Mucosa of stomach (tissue), 1 donor: Measurements from ENCODE around the gene MYBPC1.

ENCODE experiments used
- H3K27me3 ChIP-seq: one replicate; pipeline ENCODE4 v1.7.0; 2013; ENCODE audit warnings: mild to moderate bottlenecking, low read length; ENCODE audit not compliant: control insufficient read depth, insufficient read depth
- H3K36me3 ChIP-seq: one replicate; pipeline ENCODE4 v1.7.0; 2013; ENCODE audit warnings: low read length; ENCODE audit not compliant: control insufficient read depth, insufficient read depth
- H3K4me1 ChIP-seq: one replicate; pipeline ENCODE4 v1.7.0; 2013; ENCODE audit warnings: mild to moderate bottlenecking, low read length; ENCODE audit not compliant: control insufficient read depth, insufficient read depth
- H3K4me3 ChIP-seq: one replicate; pipeline ENCODE4 v1.7.0; 2013; ENCODE audit warnings: low read length
- H3K9ac ChIP-seq: one replicate; pipeline ENCODE4 v1.7.0; 2013; ENCODE audit warnings: mild to moderate bottlenecking, low read length, moderate library complexity
- H3K9me3 ChIP-seq: one replicate; pipeline ENCODE4 v1.7.0; 2013; ENCODE audit warnings: mild to moderate bottlenecking, low read length, moderate library complexity; ENCODE audit not compliant: control insufficient read depth
- donor health status: Pancreatic carcinoma.

The MYBPC1 gene

DNA sequence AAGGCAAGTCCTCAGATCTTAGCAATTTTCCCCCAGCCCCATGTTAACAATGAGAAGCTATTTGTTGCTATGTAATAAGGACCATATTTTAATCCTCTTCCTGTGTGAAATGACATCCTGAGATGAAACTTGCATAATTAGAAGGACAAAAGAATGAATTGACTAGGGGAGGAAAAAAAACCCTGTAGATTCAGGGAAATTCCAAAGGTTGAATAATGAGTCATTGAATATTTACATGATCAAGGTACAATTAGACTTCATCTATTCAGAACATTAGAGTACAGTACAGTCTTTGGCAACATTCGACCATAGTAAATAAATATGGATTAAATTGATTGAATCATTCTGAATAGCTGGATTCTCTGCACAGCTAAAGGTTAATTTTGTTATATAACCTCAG lies 9.4 kb downstream of the MYBPC1 start:
- no peaks in the 10 kb centered on the region for H3K27me3 ChIP-seq
- no peak overlapping the region for H3K4me3 ChIP-seq
- no peaks in the 10 kb centered on the region for H3K36me3 ChIP-seq
- no peaks in the 10 kb centered on the region for H3K9me3 ChIP-seq
- H3K4me1 ChIP-seq: peaks cover 84% of the 10 kb centered on the region
- H3K9ac ChIP-seq: peak overlapping the region; percentile 46

- Histone ChIP-seq H3K27me3 (no peaks in the 10 kb centered on the region), H3K4me1 (peaks cover 73% of the 10 kb centered on the region), H3K36me3 (no peaks in the 10 kb centered on the region), H3K9me3 (no peaks in the 10 kb centered on the region), H3K4me3 (no peak overlapping the region), H3K9ac (peak overlapping the region; percentile 19)
These were observed 13.1 kb downstream of the MYBPC1 start for GRCh38 chr12:101607894-101608293.

DNA sequence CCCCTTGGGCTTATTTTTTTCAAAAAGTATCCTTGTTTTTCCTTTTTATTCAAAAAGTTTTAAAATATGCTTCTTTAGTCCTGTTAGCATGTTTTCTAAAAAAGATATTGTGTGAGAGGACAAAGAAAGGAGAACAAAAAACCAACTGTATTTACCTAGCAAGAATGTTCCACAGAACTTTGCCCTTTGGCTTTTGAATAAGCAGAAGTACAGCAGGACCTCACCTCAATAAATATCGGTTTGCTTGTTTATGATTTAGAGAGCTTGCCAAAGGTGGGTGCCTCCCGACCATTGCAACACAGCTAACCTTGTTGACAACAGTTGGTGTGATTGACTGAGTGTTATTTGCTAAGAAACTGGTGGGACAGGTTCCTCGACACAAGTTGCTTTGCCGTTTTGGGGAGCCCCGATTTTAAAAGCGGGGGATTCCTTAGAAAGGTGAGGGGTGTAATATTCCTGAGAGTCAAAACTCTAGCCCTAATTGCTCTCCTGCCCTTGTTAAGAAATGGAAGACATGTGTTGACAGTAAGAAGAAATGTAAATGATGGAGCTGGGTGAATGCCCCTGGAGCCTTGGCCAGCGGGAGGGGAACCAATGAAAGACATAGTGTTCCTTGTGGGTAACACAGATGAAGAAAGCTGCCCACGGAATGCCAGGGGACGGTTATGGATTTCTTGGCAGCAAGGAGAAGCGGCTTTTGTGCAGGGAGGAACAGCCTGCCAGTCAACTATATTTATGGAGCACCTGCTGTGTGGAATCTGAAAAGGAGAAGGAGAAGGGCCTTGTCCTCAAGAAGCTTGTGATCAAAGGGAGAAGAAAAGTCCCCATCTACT lies 13.7 kb downstream of the MYBPC1 start:
- Histone ChIP-seq H3K9ac (no peak overlapping the region), H3K4me1 (peaks cover 70% of the 10 kb centered on the region), H3K9me3 (no peaks in the 10 kb centered on the region), H3K4me3 (no peak overlapping the region), H3K27me3 (no peaks in the 10 kb centered on the region), H3K36me3 (no peaks in the 10 kb centered on the region)

DNA sequence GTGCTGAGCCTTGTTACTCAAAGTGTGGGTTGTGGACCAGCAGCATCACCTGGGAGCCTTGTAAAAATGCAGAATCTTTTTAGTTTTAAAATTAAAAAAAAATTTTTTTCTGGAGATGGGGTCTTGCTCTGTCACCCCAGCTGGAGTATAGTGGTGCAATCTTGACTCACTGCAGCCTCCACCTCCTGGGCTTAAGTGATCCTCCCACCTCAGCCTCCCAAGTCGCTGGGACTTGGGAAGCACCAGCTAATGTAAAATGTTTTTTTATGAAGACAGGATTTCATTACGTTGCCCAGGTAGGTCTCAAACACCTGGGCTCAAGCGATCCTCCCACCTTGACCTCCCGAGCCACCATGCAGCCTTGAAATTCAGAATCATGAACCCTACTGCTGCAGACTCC lies 14.4 kb downstream of the MYBPC1 start:
- Histone ChIP-seq H3K9ac (no peak overlapping the region), H3K4me3 (no peak overlapping the region), H3K9me3 (no peaks in the 10 kb centered on the region), H3K27me3 (no peaks in the 10 kb centered on the region), H3K4me1 (peaks cover 70% of the 10 kb centered on the region), H3K36me3 (no peaks in the 10 kb centered on the region)

- no peaks in the 10 kb centered on the region for H3K27me3 ChIP-seq
- no peaks in the 10 kb centered on the region for H3K36me3 ChIP-seq
- no peak overlapping the region for H3K9ac ChIP-seq
- peaks cover 64% of the 10 kb centered on the region for H3K4me1 ChIP-seq
- no peak overlapping the region for H3K4me3 ChIP-seq
- no peaks in the 10 kb centered on the region for H3K9me3 ChIP-seq
These were observed 17.6 kb downstream of the MYBPC1 start for GRCh38 chr12:101612160-101612916.

DNA sequence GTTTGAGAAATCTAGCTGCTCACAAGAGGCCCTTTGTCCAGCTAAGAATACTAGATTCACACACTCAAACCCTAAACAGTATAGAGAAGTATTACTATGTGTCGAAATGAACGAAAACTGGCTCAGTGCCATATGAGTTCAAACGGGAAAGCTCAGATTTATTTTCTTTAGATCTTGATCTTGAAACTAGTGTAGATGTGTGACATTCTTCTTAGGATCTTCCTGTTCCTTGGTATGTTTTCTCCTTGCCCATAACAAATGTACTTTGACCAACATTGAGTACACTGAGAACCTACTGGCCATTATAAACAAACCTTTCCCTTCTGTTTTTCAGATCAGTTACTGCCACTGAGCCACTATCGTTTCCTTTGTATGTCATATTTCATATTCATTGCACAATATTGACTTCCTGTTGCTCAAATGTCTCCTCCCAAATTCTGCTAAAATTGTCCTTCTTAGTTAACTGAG lies 21.3 kb downstream of the MYBPC1 start:
- H3K9ac ChIP-seq: peak overlapping the region; percentile 55
- H3K4me1 ChIP-seq: peaks cover 57% of the 10 kb centered on the region
- H3K4me3 ChIP-seq: no peak overlapping the region

DNA sequence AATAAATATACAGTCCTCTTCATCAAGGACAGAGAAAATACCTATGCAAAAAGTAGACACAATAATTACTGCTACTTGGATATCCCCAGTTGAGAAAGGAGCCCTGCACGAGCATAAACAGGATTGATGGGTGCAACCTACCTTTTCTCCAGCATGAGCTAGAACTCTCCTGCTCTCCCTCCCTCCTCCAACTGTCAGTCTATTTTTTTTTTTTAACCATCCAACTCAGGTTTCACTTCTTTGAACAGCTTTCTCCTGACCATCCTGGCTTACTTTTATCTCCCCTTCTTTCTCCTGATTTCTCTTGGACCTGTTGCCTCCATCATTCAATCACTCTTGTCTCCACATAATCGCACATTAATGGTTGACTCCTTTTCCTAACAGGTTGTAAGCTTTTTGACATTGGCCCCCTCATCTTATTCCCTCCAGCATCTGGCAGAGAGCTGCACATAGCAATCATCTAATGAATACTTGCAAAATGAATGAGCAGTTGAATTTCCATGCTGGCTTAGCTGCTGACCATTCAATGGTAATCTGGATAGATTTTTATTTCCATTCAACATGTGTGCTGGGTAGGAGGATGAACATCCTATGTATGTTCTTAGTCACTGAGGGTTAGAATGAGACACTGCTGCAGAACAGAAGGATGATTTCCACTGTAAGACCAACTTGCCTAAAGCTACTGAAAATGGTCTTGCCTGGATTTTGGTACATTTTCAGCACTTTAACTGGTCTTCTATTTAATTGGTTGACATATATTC lies 24.4 kb downstream of the MYBPC1 start:
- Histone ChIP-seq H3K27me3 (no peaks in the 10 kb centered on the region), H3K36me3 (no peaks in the 10 kb centered on the region), H3K4me1 (peaks cover 50% of the 10 kb centered on the region), H3K4me3 (no peak overlapping the region), H3K9me3 (no peaks in the 10 kb centered on the region), H3K9ac (no peak overlapping the region)

More for the DNA sequence above, 21.3 kb downstream of the MYBPC1 start:
- no peaks in the 10 kb centered on the region for H3K27me3 ChIP-seq
- H3K9me3 ChIP-seq: no peaks in the 10 kb centered on the region
- H3K36me3 ChIP-seq: no peaks in the 10 kb centered on the region

- no peak overlapping the region for H3K4me3 ChIP-seq
- no peaks in the 10 kb centered on the region for H3K27me3 ChIP-seq
- no peaks in the 10 kb centered on the region for H3K9me3 ChIP-seq
- H3K4me1 ChIP-seq: peaks cover 44% of the 10 kb centered on the region
- H3K36me3 ChIP-seq: no peaks in the 10 kb centered on the region
- no peak overlapping the region for H3K9ac ChIP-seq
These were observed 25.3 kb downstream of the MYBPC1 start for GRCh38 chr12:101619858-101620761.

DNA sequence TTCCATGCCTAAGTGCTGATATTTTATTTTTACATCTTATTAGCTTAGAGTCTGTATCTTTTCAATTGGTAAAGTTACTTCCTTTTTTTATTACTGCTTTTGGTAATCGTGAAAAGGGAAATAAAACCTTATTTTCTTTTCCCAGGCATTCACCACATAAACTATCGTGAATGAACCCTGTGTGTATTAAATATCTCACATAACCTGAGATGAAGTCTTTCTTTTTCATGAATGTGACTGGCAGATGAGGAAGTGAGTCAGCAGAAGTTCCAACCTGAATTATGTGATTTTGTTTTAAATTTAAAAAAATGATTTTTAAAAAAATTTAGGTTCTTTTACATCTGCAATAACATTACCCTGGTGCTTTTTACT lies 26.0 kb downstream of the MYBPC1 start:
- Histone ChIP-seq H3K4me1 (peaks cover 40% of the 10 kb centered on the region), H3K36me3 (no peaks in the 10 kb centered on the region), H3K9me3 (no peaks in the 10 kb centered on the region), H3K9ac (no peak overlapping the region), H3K27me3 (no peaks in the 10 kb centered on the region), H3K4me3 (no peak overlapping the region)

- Histone ChIP-seq H3K9ac (no peak overlapping the region), H3K4me3 (no peak overlapping the region), H3K36me3 (no peaks in the 10 kb centered on the region), H3K27me3 (no peaks in the 10 kb centered on the region), H3K4me1 (no peaks in the 10 kb centered on the region), H3K9me3 (no peaks in the 10 kb centered on the region)
These were observed 33.9 kb downstream of the MYBPC1 start for GRCh38 chr12:101628676-101629075.

DNA sequence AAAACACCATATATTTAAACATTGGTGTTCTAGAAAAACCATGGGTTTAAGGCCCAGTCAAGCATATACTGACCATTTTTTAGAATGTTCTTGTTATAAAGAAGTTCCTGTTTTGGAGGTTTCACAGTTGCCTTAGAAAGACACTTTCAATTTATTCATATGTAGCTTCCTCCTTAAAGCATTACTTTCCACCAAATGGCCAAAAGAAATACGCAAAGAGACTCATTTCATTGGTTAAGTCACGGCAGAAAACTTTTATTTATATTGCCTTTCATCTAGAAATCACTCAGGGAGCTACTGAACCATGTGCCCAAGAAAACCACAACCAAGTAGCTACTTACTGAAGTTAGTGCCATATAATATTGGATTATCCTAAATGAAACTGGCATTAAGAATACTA lies 40.0 kb downstream of the MYBPC1 start:
- no peak overlapping the region for H3K4me3 ChIP-seq
- no peak overlapping the region for H3K9ac ChIP-seq
- no peaks in the 10 kb centered on the region for H3K27me3 ChIP-seq
- no peaks in the 10 kb centered on the region for H3K4me1 ChIP-seq
- H3K9me3 ChIP-seq: no peaks in the 10 kb centered on the region
- no peaks in the 10 kb centered on the region for H3K36me3 ChIP-seq
